GM19238 (cell line): ENCODE data around the gene ARHGEF26.

Source experiments
- DNase-seq: peaks from one replicate; pipeline ENCODE4 v3.0.0; 2011; ENCODE audit warnings: low spot score; ENCODE audit not compliant: insufficient read length

Gene ARHGEF26

GRCh38 chr3:154195620-154196356, 74.6 kb downstream of the ARHGEF26 start:
- no peak for DNase-seq

GRCh38 chr3:154197751-154198150, 76.6 kb downstream of the ARHGEF26 start:
- no peak for DNase-seq

- no peak for DNase-seq
Observed at GRCh38 chr3:154209499-154209898, 88.3 kb downstream of the ARHGEF26 start.

- no peak for DNase-seq
Observed at GRCh38 chr3:154210986-154211385, 89.8 kb downstream of the ARHGEF26 start.

- no peak for DNase-seq
Observed at GRCh38 chr3:154214306-154214705, 93.1 kb downstream of the ARHGEF26 start.

- DNase-seq, result no peak
Observed at GRCh38 chr3:154217671-154218070, 96.5 kb downstream of the ARHGEF26 start.

- DNase-seq, result no peak
Observed at GRCh38 chr3:154218728-154219127, 97.5 kb downstream of the ARHGEF26 start.

GRCh38 chr3:154220462-154220861, 99.3 kb downstream of the ARHGEF26 start:
- DNase-seq, result no peak

GRCh38 chr3:154223519-154223918, 102.3 kb downstream of the ARHGEF26 start:
- DNase-seq, result no peak

- no peak for DNase-seq
Observed at GRCh38 chr3:154224366-154224765, 103.2 kb downstream of the ARHGEF26 start.

GRCh38 chr3:154224866-154225265, 103.7 kb downstream of the ARHGEF26 start:
- no peak for DNase-seq

GRCh38 chr3:154225536-154225935, 104.3 kb downstream of the ARHGEF26 start:
- DNase-seq, result no peak

GRCh38 chr3:154227531-154227930, 106.3 kb downstream of the ARHGEF26 start:
- DNase-seq, result no peak

- no peak for DNase-seq
Observed at GRCh38 chr3:154228561-154229216, 107.5 kb downstream of the ARHGEF26 start.

GRCh38 chr3:154229217-154229590, 108.0 kb downstream of the ARHGEF26 start:
- DNase-seq, result no peak

GRCh38 chr3:154235330-154235729, 114.1 kb downstream of the ARHGEF26 start:
- DNase-seq, result no peak

GRCh38 chr3:154236331-154236730, 115.1 kb downstream of the ARHGEF26 start:
- DNase-seq, result no peak

- DNase-seq, result no peak
Observed at GRCh38 chr3:154240235-154240634, 119.0 kb downstream of the ARHGEF26 start.

GRCh38 chr3:154241496-154241895, 120.3 kb downstream of the ARHGEF26 start:
- no peak for DNase-seq

GRCh38 chr3:154242766-154243165, 121.6 kb downstream of the ARHGEF26 start:
- no peak for DNase-seq

GRCh38 chr3:154243353-154243752, 122.2 kb downstream of the ARHGEF26 start:
- no peak for DNase-seq

- DNase-seq, result no peak
Observed at GRCh38 chr3:154244644-154245043, 123.5 kb downstream of the ARHGEF26 start.

- no peak for DNase-seq
Observed at GRCh38 chr3:154247806-154248415, 126.7 kb downstream of the ARHGEF26 start.
